MCF 10A (cell line): ENCODE measurements around the gene VSTM2B. TPM values are rescaled to one million over a fixed set of nuclear protein-coding genes. Genes with fewer than 3 reads are reported as not detected.

ENCODE experiments used
- BruUV-seq: library from RNA; stranded (reverse); fragments of 400-500 nt; replicated peaks from 2 replicates; lab custom pipeline; 2021; lab: Mats Ljungman, UMichigan
- CTCF ChIA-PET: fragments of 300-600 bp; sonication (Branson Sonifier 250); formaldehyde crosslinking; extraction: SDS; loops from one replicate; lab custom pipeline; 2021; ENCODE audit warnings: antibody characterized with exemption, inconsistent platforms; lab: Yijun Ruan, JAX
- POLR2A ChIA-PET: fragments of 300-600, 350-650 bp; sonication (Branson Sonifier 250); formaldehyde crosslinking; extraction: SDS; loops from one replicate; lab custom pipeline; 2020; ENCODE audit warnings: antibody characterized with exemption, inconsistent platforms; lab: Yijun Ruan, JAX
- DNase-seq: peaks from one replicate; pipeline ENCODE4 v3.0.0-alpha.2; 2018; ENCODE audit not compliant: unreplicated experiment
- H3K27ac Mint-ChIP-seq: one replicate; pipeline ENCODE4 v1.8.0; 2022; ENCODE audit warnings: mild to moderate bottlenecking, low read depth, mixed read lengths; ENCODE audit not compliant: unreplicated experiment
- H3K27me3 Mint-ChIP-seq: one replicate; pipeline ENCODE4 v1.8.0; 2022; ENCODE audit warnings: mixed read lengths; ENCODE audit not compliant: insufficient read depth, unreplicated experiment
- H3K36me3 Mint-ChIP-seq: one replicate; pipeline ENCODE4 v1.8.0; 2022; ENCODE audit warnings: mild to moderate bottlenecking, moderate library complexity, mixed read lengths; ENCODE audit not compliant: insufficient read depth, unreplicated experiment
- H3K4me1 Mint-ChIP-seq: one replicate; pipeline ENCODE4 v1.8.0; 2022; ENCODE audit warnings: mixed read lengths; ENCODE audit not compliant: insufficient read depth, unreplicated experiment
- H3K4me3 Mint-ChIP-seq: one replicate; pipeline ENCODE4 v1.8.0; 2022; ENCODE audit warnings: mild to moderate bottlenecking, moderate library complexity, mixed read lengths; ENCODE audit not compliant: unreplicated experiment
- H3K9me3 Mint-ChIP-seq: one replicate; pipeline ENCODE4 v1.8.0; 2022; ENCODE audit warnings: mixed read lengths; ENCODE audit not compliant: unreplicated experiment
- CTCF ChIP-seq: fragments of 200-600 bp; IDR thresholded peaks from one replicate; pipeline ENCODE4 v1.8.0; 2022; ENCODE audit warnings: antibody characterized with exemption, mild to moderate bottlenecking; ENCODE audit not compliant: unreplicated experiment
- intact Hi-C: fragments of 100-400 bp; cut with micrococcal nuclease; formaldehyde crosslinking; loops from 2 replicates; pipeline ENCODE4 v1.14.1; 2022
- total RNA-seq: library from RNA; stranded (reverse); gene quantifications from 2 replicates; pipeline ENCODE4 v1.2.3, GENCODE V29; 2022

The VSTM2B gene
- total RNA-seq, 1 experiment from 2014 or later, result not detected

GRCh38 chr19:29545866-29546582 lies 20.2 kb downstream of the VSTM2B start:
- Mint-ChIP-seq H3K4me1 (no peaks in the 10 kb centered on the region), H3K9me3 (peaks cover 12% of the 10 kb centered on the region), H3K4me3 (no peak overlapping the region), H3K36me3 (no peaks in the 10 kb centered on the region), H3K27me3 (no peaks in the 10 kb centered on the region), H3K27ac (no peak overlapping the region)
- CTCF ChIA-PET, result no interaction called here
- intact Hi-C loops, result no loop called here
- TF ChIP-seq CTCF, result no peak
- no TSS peak for BruUV-seq
- no peak for DNase-seq
- POLR2A ChIA-PET, result no interaction called here

- ChIA-PET CTCF (no interaction called here), POLR2A (no interaction called here)
- Mint-ChIP-seq H3K9me3 (peaks cover 12% of the 10 kb centered on the region), H3K27ac (no peak overlapping the region), H3K4me1 (no peaks in the 10 kb centered on the region), H3K36me3 (no peaks in the 10 kb centered on the region), H3K27me3 (no peaks in the 10 kb centered on the region), H3K4me3 (no peak overlapping the region)
- TF ChIP-seq CTCF, result no peak
- intact Hi-C loops, result no loop called here
- DNase-seq, result no peak
- BruUV-seq, result no TSS peak
Observed at GRCh38 chr19:29546583-29547190, 20.9 kb downstream of the VSTM2B start.

- BruUV-seq, result no TSS peak
- ChIA-PET POLR2A (no interaction called here), CTCF (no interaction called here)
- H3K4me1 Mint-ChIP-seq, result no peaks in the 10 kb centered on the region
- no peak for DNase-seq
- no peak overlapping the region for H3K4me3 Mint-ChIP-seq
- no peak for TF ChIP-seq CTCF
- H3K36me3 Mint-ChIP-seq, result no peaks in the 10 kb centered on the region
- no peak overlapping the region for H3K27ac Mint-ChIP-seq
- H3K9me3 Mint-ChIP-seq, result peaks cover 12% of the 10 kb centered on the region
- intact Hi-C loops, result no loop called here
- no peaks in the 10 kb centered on the region for H3K27me3 Mint-ChIP-seq
Observed at GRCh38 chr19:29547361-29547960, 21.7 kb downstream of the VSTM2B start.

- ChIA-PET POLR2A (no interaction called here), CTCF (no interaction called here)
- Mint-ChIP-seq H3K27ac (no peak overlapping the region), H3K27me3 (no peaks in the 10 kb centered on the region), H3K4me1 (no peaks in the 10 kb centered on the region), H3K4me3 (no peak overlapping the region), H3K36me3 (no peaks in the 10 kb centered on the region), H3K9me3 (peaks cover 12% of the 10 kb centered on the region)
- DNase-seq, result no peak
- no TSS peak for BruUV-seq
- intact Hi-C loops, result no loop called here
- no peak for TF ChIP-seq CTCF
Observed at GRCh38 chr19:29547981-29548380, 22.2 kb downstream of the VSTM2B start.
